A549 (cell line): Measurements from ENCODE around the gene BCL11B. TPM values are rescaled to one million over a fixed set of nuclear protein-coding genes. Genes with fewer than 3 reads are reported as not detected.

Source experiments
- ATAC-seq, 2 experiments: fragments of 200-7000 bp in 1 of 2; fragments of >200 bp in 1 of 2; cut with Nextera tagmentation in 1 of 2; cut with Tn5 transposase in 1 of 2; 3 replicates each; pipeline versions ENCODE4 v1.8.0 to v1.9.1; 2018 to 2020; ENCODE audit warnings: mild to moderate bottlenecking in 1 of 2, moderate library complexity in 1 of 2
- CTCF ChIA-PET: fragments of 300-600 bp; sonication (Branson Sonifier 250); formaldehyde crosslinking; extraction: SDS; loops from one replicate; lab custom pipeline; 2021; ENCODE audit warnings: antibody characterized with exemption, inconsistent platforms; lab: Yijun Ruan, JAX
- POLR2A ChIA-PET: fragments of 350-600 bp; formaldehyde crosslinking; extraction: SDS; loops from one replicate; lab custom pipeline; 2021; ENCODE audit warnings: antibody characterized with exemption, inconsistent platforms; lab: Yijun Ruan, JAX
- DNase-seq, 2 experiments: peaks; one replicate each; pipeline versions ENCODE4 v3.0.0 to v3.0.0-alpha.2; 2011 to 2016; ENCODE audit warnings: low read depth in 1 of 2, low spot score in 1 of 2
- FAIRE-seq: peaks from 2 replicates; lab custom pipeline; 2011; peaks lifted over from hg19 to GRCh38; lab: Jason Lieb, UNC
- H3K27ac ChIP-seq, 2 experiments: fragments of >200 bp; sonication (Bioruptor Twin); formaldehyde crosslinking; 3 replicates each; pipeline ENCODE4 v1.5.1; 2016 to 2017
- H3K4me1 ChIP-seq: fragments of >200 bp; sonication (Bioruptor Twin); formaldehyde crosslinking; 3 replicates; pipeline ENCODE4 v1.6.1; 2016
- H3K4me2 ChIP-seq: fragments of >200 bp; sonication (Bioruptor Twin); formaldehyde crosslinking; 3 replicates; pipeline ENCODE4 v1.6.1; 2016
- H3K4me3 ChIP-seq: fragments of >200 bp; sonication (Bioruptor Twin); formaldehyde crosslinking; 3 replicates; pipeline ENCODE4 v1.5.1; 2016
- H3K9me3 ChIP-seq: fragments of >200 bp; sonication (Bioruptor Twin); formaldehyde crosslinking; 3 replicates; pipeline ENCODE4 v1.6.1; 2016
- BHLHE40 ChIP-seq: IDR thresholded peaks from 2 replicates; pipeline ENCODE4 v1.6.1; 2012; ENCODE audit warnings: low read depth, low read length, inconsistent platforms
- CEBPB ChIP-seq, 2 experiments: fragments of >200 bp in 1 of 2; sonication (Bioruptor Twin) in 1 of 2; formaldehyde crosslinking in 1 of 2; IDR thresholded peaks; 2 replicates each; pipeline ENCODE4 v1.6.1; 2012 to 2016
- EHF ChIP-seq: fragments of 250-450 bp; sonication (Bioruptor Pico); IDR thresholded peaks from 2 replicates; pipeline ENCODE4 v1.5.0; 2020; ENCODE audit warnings: mild to moderate bottlenecking
- ELK1 ChIP-seq: fragments of 150-350 bp; IDR thresholded peaks from 2 replicates; pipeline ENCODE4 v1.6.1; 2014; ENCODE audit warnings: low read depth, mild to moderate bottlenecking, low read length
- ESRRA ChIP-seq: fragments of 150-350 bp; IDR thresholded peaks from 2 replicates; pipeline ENCODE4 v1.6.1; 2014; ENCODE audit warnings: mild to moderate bottlenecking, low read length, borderline replicate concordance
- FOSB ChIP-seq: fragments of 250-450 bp; sonication (Bioruptor Pico); IDR thresholded peaks from 2 replicates; pipeline ENCODE4 v1.5.0; 2020; ENCODE audit warnings: mild to moderate bottlenecking, moderate library complexity
- HDAC2 ChIP-seq: fragments of 200-600 bp; sonication (generic); IDR thresholded peaks from 2 replicates; pipeline ENCODE4 v1.6.1; 2016
- HEYL ChIP-seq: fragments of 250-450 bp; sonication (Bioruptor Pico); IDR thresholded peaks from 2 replicates; pipeline ENCODE4 v1.8.0; 2021; ENCODE audit warnings: mild to moderate bottlenecking, moderate library complexity
- MAZ ChIP-seq: fragments of 150-350 bp; IDR thresholded peaks from 2 replicates; pipeline ENCODE4 v1.6.1; 2014; ENCODE audit warnings: antibody characterized with exemption, low read depth, low read length, borderline replicate concordance
- MYC ChIP-seq: IDR thresholded peaks from 2 replicates; pipeline ENCODE4 v1.6.1; 2012; ENCODE audit warnings: mild to moderate bottlenecking, inconsistent platforms, low read length, improper control_type of control experiment, borderline replicate concordance
- NPAS2 ChIP-seq: fragments of 250-450 bp; sonication (Bioruptor Pico); IDR thresholded peaks from 2 replicates; pipeline ENCODE4 v1.8.0; 2022; ENCODE audit warnings: mild to moderate bottlenecking, moderate library complexity, borderline replicate concordance
- RAD21 ChIP-seq, 2 experiments: fragments of >200 bp in 1 of 2; sonication (Bioruptor Twin) in 1 of 2; formaldehyde crosslinking in 1 of 2; IDR thresholded peaks in 1 of 2; conservative IDR thresholded peaks in 1 of 2; 2 replicates in 1 of 2; 3 replicates in 1 of 2; pipeline ENCODE4 v1.6.1; 2012 to 2018; ENCODE audit warnings: inconsistent platforms in 1 of 2
- REST ChIP-seq: fragments of 200-600 bp; sonication (generic); IDR thresholded peaks from 2 replicates; pipeline ENCODE4 v1.6.1; 2016; ENCODE audit warnings: antibody characterized with exemption, mild to moderate bottlenecking, moderate library complexity
- SREBF2 ChIP-seq: fragments of 450-650 bp; IDR thresholded peaks from 2 replicates; pipeline ENCODE4 v1.6.1; 2014; ENCODE audit warnings: mild to moderate bottlenecking, moderate library complexity
- TP53 ChIP-seq: fragments of 250-450 bp; sonication (Bioruptor Pico); IDR thresholded peaks from 2 replicates; pipeline ENCODE4 v1.5.0; 2021; ENCODE audit warnings: mild to moderate bottlenecking, moderate library complexity
- ZNF302 ChIP-seq: fragments of 250-450 bp; sonication (Bioruptor Pico); IDR thresholded peaks from 2 replicates; pipeline ENCODE4 v1.9.0; 2021; ENCODE audit warnings: inconsistent platforms, mild to moderate bottlenecking, moderate library complexity
- WGBS: methylation state at CpG from one replicate; pipeline ENCODE4 v1.1.6; 2017; ENCODE audit errors: missing lambda C conversion rate; 5-methylcytosine and 5-hydroxymethylcytosine counted together
- polyA plus RNA-seq, 4 experiments: library from polyadenylated mRNA; depleted of rRNA in 3 of 4; stranded (reverse); fragments of >200 nt; fragmentation: RNase III in 1 of 4; extraction: RNeasy Plus Mini Kit Qiagen cat#74134 plus additional on column Dnase treatment in 1 of 4; gene quantifications; 2 replicates in 3 of 4; 3 replicates in 1 of 4; pipeline ENCODE4 v1.2.3, GENCODE V29; 2011 to 2017

The BCL11B gene
- polyA plus RNA-seq, 2 of the 4 experiments (the other 2 are of a cell fraction), result 0.43 to 0.49 TPM

GRCh38 chr14:99260587-99261551, 11.1 kb downstream of the BCL11B start:
- FAIRE-seq, result no peak
- WGBS, result 75% methylated on average over 20 of the region's 20 CpGs
- no peak for DNase-seq
- ChIA-PET POLR2A (no interaction called here), CTCF (interaction anchor here (0.9 to 1.1 kb wide), 2 partner anchors 8 to 11 kb away, joined by 3 to 4 read pairs; partner anchors contain the start of gene BCL11B)
- TF ChIP-seq HDAC2, result no peak
- TF ChIP-seq HEYL, result no peak
- TF ChIP-seq MYC, result no peak
- no peak for TF ChIP-seq RAD21 (conservative IDR thresholded peaks at IDR 0.05 in 1 of 2, IDR thresholded peaks at IDR 0.05 in 1 of 2)
- no peak for TF ChIP-seq EHF (CRISPR knock-in tag)
- no peak for TF ChIP-seq CEBPB (IDR thresholded peaks at IDR 0.05)
- no peak for TF ChIP-seq ESRRA
- no peak for TF ChIP-seq ELK1
- TF ChIP-seq NPAS2 (CRISPR knock-in tag), result no peak
- TF ChIP-seq BHLHE40, result no peak
- no peak for TF ChIP-seq FOSB
- TF ChIP-seq MAZ, result no peak
- TF ChIP-seq SREBF2, result no peak
- no peak overlapping the region for H3K4me3 ChIP-seq
- ATAC-seq, result no peak
- H3K27ac ChIP-seq, result no peak overlapping the region
- no peaks in the 10 kb centered on the region for H3K4me1 ChIP-seq
- H3K9me3 ChIP-seq, result no peaks in the 10 kb centered on the region
- H3K4me2 ChIP-seq, result no peak overlapping the region

GRCh38 chr14:99260116-99260515, 11.9 kb downstream of the BCL11B start:
- TF ChIP-seq ZNF302 (CRISPR knock-in tag), result no peak

GRCh38 chr14:99258876-99259726, 12.9 kb downstream of the BCL11B start:
- no peaks in the 10 kb centered on the region for H3K9me3 ChIP-seq
- no peak overlapping the region for H3K4me2 ChIP-seq
- FAIRE-seq (no peak), DNase-seq (no peak), ATAC-seq (no peak)
- CTCF ChIA-PET, result no interaction called here
- POLR2A ChIA-PET, result no interaction called here
- H3K27ac ChIP-seq, result no peak overlapping the region
- no peak overlapping the region for H3K4me3 ChIP-seq
- H3K4me1 ChIP-seq, result no peaks in the 10 kb centered on the region
- TF ChIP-seq REST, result no peak
- no peak for TF ChIP-seq TP53
- TF ChIP-seq ZNF302 (CRISPR knock-in tag), result no peak
- WGBS, result 75% methylated on average over 27 of the region's 27 CpGs

More at GRCh38 chr14:99260116-99260515, 11.9 kb downstream of the BCL11B start:
- Histone ChIP-seq H3K4me2 (no peak overlapping the region), H3K9me3 (no peaks in the 10 kb centered on the region), H3K4me1 (no peaks in the 10 kb centered on the region), H3K27ac (no peak overlapping the region), H3K4me3 (no peak overlapping the region)
- ChIA-PET POLR2A (no interaction called here), CTCF (interaction anchor here (0.9 to 1.1 kb wide), 2 partner anchors 9 to 12 kb away, joined by 3 to 4 read pairs; partner anchors contain the start of gene BCL11B)
- no peak for ATAC-seq
- WGBS, result 86% methylated on average over 9 of the region's 9 CpGs
- FAIRE-seq, result no peak
- no peak for DNase-seq
